Dermis blood vessel endothelial cell (primary cell): ENCODE results near the gene MAP3K14. TPM values are rescaled to one million over a fixed set of nuclear protein-coding genes. Genes with fewer than 3 reads are reported as not detected.

Source experiments
- DNase-seq: peaks from one replicate; pipeline ENCODE4 v3.0.0; 2010
- total RNA-seq: library from RNA; depleted of rRNA; stranded (reverse); fragments of >200 nt; gene quantifications from 2 replicates; pipeline ENCODE4 v1.2.3, GENCODE V29; 2014

MAP3K14 gene
- total RNA-seq, 1 donor from 2014 or later = 3.2 TPM

DNA sequence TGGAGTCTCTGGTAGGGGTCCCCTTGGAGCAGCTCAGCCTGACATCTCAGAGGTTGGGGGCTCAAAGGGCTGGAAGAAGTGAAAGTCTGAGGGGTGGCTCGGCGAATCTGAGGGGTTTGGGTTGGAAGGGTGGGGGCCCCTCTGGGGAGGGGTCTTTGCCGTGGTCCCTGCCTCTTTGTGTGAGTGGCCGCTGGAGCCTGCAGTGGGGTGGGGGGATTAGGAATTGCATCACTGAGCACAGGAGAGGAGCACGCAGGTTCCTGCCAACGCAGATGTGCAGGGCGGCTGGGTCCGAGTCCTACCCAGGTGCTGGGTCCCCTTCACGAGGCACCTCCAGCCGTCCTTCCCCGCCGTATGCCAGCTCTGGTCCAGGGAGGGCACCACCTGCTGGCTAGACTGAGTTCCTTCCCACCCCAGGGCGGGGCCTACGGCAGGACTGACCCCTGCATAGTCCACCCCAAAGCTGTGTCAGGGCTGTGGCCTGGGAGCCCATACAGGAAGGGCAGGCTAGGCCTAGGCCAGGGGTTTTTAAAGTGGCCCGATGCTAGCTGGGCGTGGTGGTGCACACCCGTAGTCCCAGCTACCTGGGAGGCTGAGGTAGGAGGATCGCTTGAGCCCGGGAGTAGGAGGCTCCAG is 85.2 kb downstream of the MAP3K14 start:
- peak; percentile 53 for DNase-seq

GRCh38 chr17:45230787-45231480 is 85.9 kb downstream of the MAP3K14 start:
- no peak for DNase-seq

DNA sequence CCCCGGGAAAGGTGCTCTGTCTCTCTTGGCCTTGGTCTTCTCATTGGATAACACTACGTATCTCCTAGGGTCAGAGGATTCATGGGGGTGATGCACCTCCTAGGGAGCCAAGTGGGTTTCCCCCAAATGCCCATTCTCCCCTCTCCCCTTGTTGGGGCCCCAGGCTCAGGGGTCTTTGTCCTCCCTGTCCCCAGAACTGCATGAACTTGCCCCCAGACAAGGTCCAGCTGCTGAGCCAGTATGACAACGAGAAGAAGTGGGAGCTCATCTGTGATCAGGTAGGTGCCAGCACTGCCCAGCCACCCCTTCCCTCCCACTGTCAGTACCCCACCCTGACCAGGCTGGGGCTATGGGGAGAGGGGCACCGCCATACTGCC is 86.4 kb downstream of the MAP3K14 start:
- no peak for DNase-seq

DNA sequence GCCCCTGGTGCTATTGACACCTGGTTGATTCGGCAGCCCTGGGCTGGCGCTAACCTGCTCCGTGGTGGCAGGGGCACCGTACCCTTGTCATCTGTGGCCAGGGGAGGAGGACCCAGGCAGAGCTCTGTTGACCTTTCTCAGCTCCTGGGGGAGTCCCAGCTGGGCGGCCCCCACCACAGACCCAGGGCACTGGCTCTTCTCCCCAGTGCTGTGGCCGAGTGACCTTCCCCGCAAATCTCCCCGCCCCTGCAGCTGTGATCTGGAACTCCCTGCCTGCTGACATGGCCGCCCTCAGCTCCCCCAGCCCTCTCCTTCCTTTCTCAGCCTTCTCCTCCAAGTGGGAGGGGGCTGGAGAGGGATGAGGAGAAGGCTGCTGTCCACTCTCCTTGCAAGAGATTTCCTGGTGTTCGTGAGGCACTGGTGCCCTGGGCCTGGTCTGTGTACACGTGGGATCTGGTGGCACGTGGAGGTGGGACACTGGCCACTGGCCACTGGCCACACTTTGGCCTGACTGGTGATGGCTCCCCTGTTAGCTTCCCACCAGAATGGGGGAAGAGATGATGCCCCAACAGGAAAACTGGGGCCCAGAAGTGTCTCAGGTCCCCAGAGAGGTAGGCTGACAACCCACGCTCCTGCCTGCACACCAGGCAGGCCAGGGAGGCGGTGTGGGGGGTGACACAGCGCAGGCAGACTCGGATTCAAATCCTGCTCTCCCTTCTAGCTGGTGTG is 87.0 kb downstream of the MAP3K14 start:
- DNase-seq = no peak

- DNase-seq = no peak
Measured at GRCh38 chr17:45228763-45229539, 87.9 kb downstream of the MAP3K14 start.

- DNase-seq = no peak
Measured at GRCh38 chr17:45227926-45228762, 88.7 kb downstream of the MAP3K14 start.

GRCh38 chr17:45227101-45227925 is 89.5 kb downstream of the MAP3K14 start:
- DNase-seq = no peak

- no peak for DNase-seq
Measured at GRCh38 chr17:45226576-45226975, 90.2 kb downstream of the MAP3K14 start.

DNA sequence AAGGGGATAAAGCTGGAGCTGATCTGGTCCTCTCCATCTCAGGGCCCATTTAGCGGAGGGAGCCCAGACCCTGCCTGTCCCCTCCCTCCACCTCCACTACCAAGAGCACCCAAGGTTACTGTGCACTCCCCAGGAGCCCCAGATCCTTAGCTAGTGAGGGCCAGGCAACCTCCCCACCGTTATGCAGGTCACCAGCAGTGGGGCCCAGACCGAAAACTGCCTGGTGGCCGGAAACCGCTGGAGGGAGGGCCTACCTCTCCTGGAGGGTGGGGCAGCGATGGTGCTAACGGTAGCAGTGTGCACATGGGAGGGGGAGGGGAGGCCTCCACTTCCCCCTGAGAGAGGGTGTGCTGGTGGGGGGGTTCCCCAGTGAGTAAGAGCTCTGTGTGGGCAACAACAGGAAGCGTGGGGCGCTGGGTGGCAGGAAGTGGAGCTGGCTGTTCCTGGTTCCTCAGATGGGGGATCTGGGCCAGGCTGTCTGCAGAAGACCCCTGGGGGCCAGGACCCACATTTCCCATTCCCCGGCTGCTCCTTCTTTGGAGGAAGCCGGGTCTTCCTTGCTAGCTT is 90.8 kb downstream of the MAP3K14 start:
- peak; percentile 56 for DNase-seq

DNA sequence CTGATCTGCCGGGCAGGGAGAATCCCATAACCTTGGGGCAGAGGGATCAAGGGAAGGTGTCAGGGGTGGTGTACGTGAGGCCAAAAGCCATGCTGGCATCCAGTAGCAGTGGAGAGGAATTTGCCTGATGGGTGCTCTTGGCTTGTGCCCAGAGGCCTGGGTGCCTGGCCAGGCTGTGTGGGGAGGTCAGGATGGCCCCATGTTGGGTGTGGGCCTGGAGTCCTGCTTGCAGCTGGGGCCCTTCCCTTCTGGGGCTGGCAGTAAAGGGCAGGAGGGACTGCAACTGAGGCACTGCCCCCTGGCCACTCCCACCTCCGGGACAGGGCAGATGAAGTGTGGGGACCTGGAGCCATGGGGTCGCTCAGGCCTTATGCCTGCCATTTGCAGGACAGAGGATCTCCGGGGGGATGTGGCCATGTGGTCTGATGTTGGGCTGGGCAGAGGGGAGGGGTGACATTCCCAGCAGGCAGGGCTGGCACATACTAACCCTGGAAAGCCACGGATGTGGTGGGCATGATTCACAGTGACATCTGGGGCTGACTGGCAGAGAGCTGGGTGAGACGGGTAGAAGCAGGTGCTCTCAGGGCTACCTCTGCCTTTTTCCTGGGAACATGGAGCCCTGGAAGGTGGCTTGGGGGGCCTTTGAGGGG is 91.6 kb downstream of the MAP3K14 start:
- DNase-seq = no peak

DNA sequence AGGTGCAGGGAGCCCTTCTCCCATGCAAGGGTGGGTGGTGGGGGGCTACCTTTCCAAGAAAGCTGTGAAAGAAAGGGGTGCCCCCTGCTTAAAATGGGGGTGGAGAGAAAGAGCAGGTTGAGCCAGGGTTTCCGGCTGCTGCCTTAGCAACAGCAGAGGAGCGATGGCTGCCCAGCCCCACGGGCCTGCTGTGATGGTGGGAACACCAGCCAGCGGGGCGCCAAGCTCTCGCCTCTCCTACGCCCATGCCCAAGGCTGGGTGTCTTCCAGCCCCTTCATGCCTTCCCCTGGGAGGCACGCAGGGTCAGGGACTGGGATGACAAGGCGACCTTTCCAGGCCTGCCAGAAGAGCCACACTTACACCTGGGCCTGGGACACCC is 92.2 kb downstream of the MAP3K14 start:
- DNase-seq = no peak

DNA sequence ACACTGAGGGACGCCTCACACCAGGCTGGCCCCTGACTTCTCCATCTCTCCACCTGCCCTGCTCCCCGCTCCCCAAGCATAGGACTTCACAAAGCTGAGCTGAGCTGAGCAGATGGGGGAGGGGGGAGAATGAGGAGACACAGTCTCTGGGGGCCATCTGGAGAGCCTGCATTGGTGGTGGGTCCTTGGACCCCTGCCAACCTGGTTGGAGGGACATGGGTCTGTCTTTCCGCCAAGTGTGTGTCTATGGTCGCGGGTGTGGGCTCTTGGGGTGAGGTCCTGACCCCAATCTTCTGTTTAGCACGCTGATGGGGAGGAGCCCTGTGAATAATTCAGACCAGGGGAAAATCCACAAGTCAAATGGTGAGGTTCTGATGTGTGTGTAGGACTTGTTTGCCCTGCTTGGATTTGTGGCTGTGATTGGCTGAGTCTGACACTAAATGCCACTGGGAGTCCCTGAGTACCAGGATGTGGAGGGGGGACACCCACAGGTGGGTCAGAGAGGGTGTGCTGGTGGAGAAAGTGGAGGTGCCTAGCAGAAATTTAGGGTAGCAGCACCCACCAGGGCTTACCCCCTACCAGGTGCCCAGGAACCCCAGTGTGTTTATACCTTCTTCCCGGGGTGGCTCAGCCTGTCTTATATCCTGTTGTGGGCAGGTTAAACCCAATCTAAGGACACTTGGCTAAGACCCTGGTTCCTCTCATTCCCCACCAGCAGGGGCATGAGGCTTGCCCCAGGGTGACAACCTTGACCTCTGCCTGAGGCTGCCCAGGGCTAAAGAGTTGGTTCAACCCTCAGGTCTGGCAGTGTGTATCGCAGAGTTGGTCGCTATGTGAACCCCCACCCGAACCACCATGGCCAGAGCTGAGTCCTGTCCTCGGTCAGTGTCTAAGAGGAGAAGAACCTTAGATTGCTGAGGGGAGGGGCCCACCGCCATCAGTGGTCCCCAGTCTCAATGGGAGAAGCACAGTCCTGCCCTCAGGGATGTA is 93.0 kb downstream of the MAP3K14 start:
- no peak for DNase-seq

DNA sequence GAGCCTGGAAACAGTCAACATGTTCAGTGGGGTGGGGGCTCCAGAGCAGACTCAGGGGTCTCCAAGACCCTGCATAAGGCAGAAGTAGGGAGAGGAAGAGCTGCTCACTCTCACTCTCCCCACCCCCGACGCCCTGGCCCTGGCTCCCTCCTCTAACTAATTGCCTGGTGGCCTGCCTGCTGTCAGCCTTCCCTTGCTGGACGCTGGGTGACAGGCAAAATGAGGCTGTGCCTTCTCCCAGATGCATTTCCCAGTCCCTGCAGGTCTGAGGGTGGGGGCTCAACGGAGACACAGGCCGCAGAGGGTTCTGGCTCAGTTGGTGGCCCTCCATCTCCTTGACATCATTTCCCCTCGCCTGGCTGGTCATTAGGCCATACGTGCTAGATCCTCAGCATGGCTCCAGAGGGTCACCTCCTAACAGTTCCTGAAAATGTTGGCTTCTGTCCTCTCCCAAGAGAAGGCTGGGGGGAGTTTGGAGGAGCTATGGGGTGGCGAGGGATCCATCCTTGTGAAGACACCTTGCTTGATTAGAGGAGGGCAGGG is 93.8 kb downstream of the MAP3K14 start:
- DNase-seq = no peak

- no peak for DNase-seq
Measured at GRCh38 chr17:45222289-45222995, 94.4 kb downstream of the MAP3K14 start.

DNA sequence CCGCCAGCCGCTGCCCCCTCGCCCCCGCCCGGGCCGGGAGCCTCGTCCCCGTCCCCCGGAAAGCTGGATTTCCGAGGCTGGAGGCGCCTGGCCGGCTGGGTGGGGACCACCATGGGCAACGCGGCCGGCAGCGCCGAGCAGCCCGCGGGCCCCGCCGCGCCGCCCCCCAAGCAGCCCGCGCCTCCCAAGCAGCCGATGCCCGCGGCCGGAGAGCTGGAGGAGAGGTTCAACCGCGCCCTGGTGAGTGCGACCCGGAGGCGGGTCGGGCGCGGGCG is 94.9 kb downstream of the MAP3K14 start:
- no peak for DNase-seq

GRCh38 chr17:45221081-45222013 is 95.5 kb downstream of the MAP3K14 start, which contains the start of gene FMNL1:
FMNL1 (plus strand) TSS chr17:45221885; CDS start chr17:45222125, 240 bp downstream.
- DNase-seq = no peak

GRCh38 chr17:45220079-45220478 is 96.7 kb downstream of the MAP3K14 start:
- no peak for DNase-seq
